Measurements from ENCODE around the gene DNAJC15. TPM values are rescaled to one million over a fixed set of nuclear protein-coding genes. Genes with fewer than 3 reads are reported as not detected.

Gene DNAJC15
- total RNA-seq, 4 donors from 2014 or later: 10.5 to 18.3 (median 11.4) TPM

- DNase-seq: no peak
- 56 to 63% methylated on average over 1 of the region's 1 CpG for WGBS, 2 donors (ENCODE audit: low coverage in 1 of 2)
- no peaks in the 10 kb centered on the region for H3K9me3 ChIP-seq
- H3K27ac ChIP-seq: no peak overlapping the region
- intact Hi-C loops (cut with DNase I; ENCODE audit: low total_unique reads) (no loop called here), in situ Hi-C loops (cut with MboI; ENCODE audit: low pct_ligation_motif_present in 1 of 4, low pct_unique_long_range_greater_than_20kb in 1 of 4, low sequenced_read_pairs in 3 of 4) (no loop called here)
- H3K4me3 ChIP-seq: no peak overlapping the region
- H3K36me3 ChIP-seq: no peaks in the 10 kb centered on the region
- H3K27me3 ChIP-seq: no peaks in the 10 kb centered on the region
- H3K4me1 ChIP-seq: peaks cover 5 to 37% (median 22%) of the 10 kb centered on the region in 4 donors
- TF ChIP-seq EP300 (IDR thresholded peaks at IDR 0.05; ENCODE audit: low read depth) (no peak), POLR2AphosphoS5 (IDR thresholded peaks at IDR 0.05) (no peak), POLR2A (IDR thresholded peaks at IDR 0.05) (no peak), CTCF (IDR thresholded peaks at IDR 0.05) (no peak)
These were observed 41.5 kb upstream of the DNAJC15 start for GRCh38 chr13:42981853-42982252.

- DNase-seq: no peak
- no peaks in the 10 kb centered on the region for H3K27me3 ChIP-seq
- intact Hi-C loops (cut with DNase I; ENCODE audit: low total_unique reads): no loop called here
- H3K4me3 ChIP-seq: no peak overlapping the region
- H3K27ac ChIP-seq: no peak overlapping the region
- TF ChIP-seq EP300 (IDR thresholded peaks at IDR 0.05; ENCODE audit: low read depth) (no peak), POLR2A (IDR thresholded peaks at IDR 0.05) (no peak), CTCF (IDR thresholded peaks at IDR 0.05) (no peak), POLR2AphosphoS5 (IDR thresholded peaks at IDR 0.05) (no peak)
- no peaks in the 10 kb centered on the region for H3K9me3 ChIP-seq
- H3K4me1 ChIP-seq: peaks cover 5 to 37% (median 22%) of the 10 kb centered on the region in 4 donors
- H3K36me3 ChIP-seq: no peaks in the 10 kb centered on the region
- in situ Hi-C loops (cut with MboI; ENCODE audit: low pct_ligation_motif_present in 1 of 4, low pct_unique_long_range_greater_than_20kb in 1 of 4, low sequenced_read_pairs in 3 of 4): no loop called here
These were observed 39.4 kb upstream of the DNAJC15 start for GRCh38 chr13:42984026-42984425.

GRCh38 chr13:42984691-42985090 lies 38.7 kb upstream of the DNAJC15 start:
- H3K36me3 ChIP-seq: no peaks in the 10 kb centered on the region
- H3K27ac ChIP-seq: peak overlapping the region; percentile 80 to 90 (median 84)
- no peaks in the 10 kb centered on the region for H3K9me3 ChIP-seq
- no peak for DNase-seq
- H3K27me3 ChIP-seq: no peaks in the 10 kb centered on the region
- H3K4me3 ChIP-seq: no peak overlapping the region
- in situ Hi-C loops (cut with MboI; ENCODE audit: low pct_ligation_motif_present in 1 of 4, low pct_unique_long_range_greater_than_20kb in 1 of 4, low sequenced_read_pairs in 3 of 4) (no loop called here), intact Hi-C loops (cut with DNase I; ENCODE audit: low total_unique reads) (no loop called here)
- WGBS, 2 donors (ENCODE audit: low coverage in 1 of 2): 63 to 66% methylated on average over 1 of the region's 1 CpG
- no peak for TF ChIP-seq EP300 (IDR thresholded peaks at IDR 0.05; ENCODE audit: low read depth)
- no peak for TF ChIP-seq CTCF (IDR thresholded peaks at IDR 0.05)
- H3K4me1 ChIP-seq: peaks cover 6 to 37% (median 22%) of the 10 kb centered on the region in 4 donors

- in situ Hi-C loops (cut with MboI; ENCODE audit: low pct_ligation_motif_present in 1 of 4, low pct_unique_long_range_greater_than_20kb in 1 of 4, low sequenced_read_pairs in 3 of 4) (no loop called here), intact Hi-C loops (cut with DNase I; ENCODE audit: low total_unique reads) (no loop called here)
- H3K27ac ChIP-seq: peak overlapping the region; percentile 80 to 90 (median 84)
- no peaks in the 10 kb centered on the region for H3K36me3 ChIP-seq
- no peaks in the 10 kb centered on the region for H3K27me3 ChIP-seq
- H3K4me3 ChIP-seq: peak overlapping the region in 1 of 4 donors; percentile 2
- no peaks in the 10 kb centered on the region for H3K9me3 ChIP-seq
- peak; percentile 29 for TF ChIP-seq POLR2A (IDR thresholded peaks at IDR 0.05)
- no peak for TF ChIP-seq CTCF (IDR thresholded peaks at IDR 0.05)
- peak in 2 of 3 donors; percentile 32 to 52 for TF ChIP-seq POLR2AphosphoS5 (IDR thresholded peaks at IDR 0.05)
- no peak for TF ChIP-seq EP300 (IDR thresholded peaks at IDR 0.05; ENCODE audit: low read depth)
- DNase-seq: peak; percentile 81
- H3K4me1 ChIP-seq: peaks cover 14 to 46% (median 26%) of the 10 kb centered on the region in 4 donors
- WGBS, 2 donors (ENCODE audit: low coverage in 1 of 2): 36 to 59% methylated on average over 6 to 8 of the region's 8 CpGs
These were observed 37.8 kb upstream of the DNAJC15 start for GRCh38 chr13:42985312-42986175.

Data from transverse colon (tissue), 4 donors.